ENCODE results near the gene TYW1.
"Not testable (repeated sequence)": the region's sequence is repeated elsewhere in the genome, so short reads cannot be mapped to it uniquely, and the experiment has no call there.

The TYW1 gene

DNA sequence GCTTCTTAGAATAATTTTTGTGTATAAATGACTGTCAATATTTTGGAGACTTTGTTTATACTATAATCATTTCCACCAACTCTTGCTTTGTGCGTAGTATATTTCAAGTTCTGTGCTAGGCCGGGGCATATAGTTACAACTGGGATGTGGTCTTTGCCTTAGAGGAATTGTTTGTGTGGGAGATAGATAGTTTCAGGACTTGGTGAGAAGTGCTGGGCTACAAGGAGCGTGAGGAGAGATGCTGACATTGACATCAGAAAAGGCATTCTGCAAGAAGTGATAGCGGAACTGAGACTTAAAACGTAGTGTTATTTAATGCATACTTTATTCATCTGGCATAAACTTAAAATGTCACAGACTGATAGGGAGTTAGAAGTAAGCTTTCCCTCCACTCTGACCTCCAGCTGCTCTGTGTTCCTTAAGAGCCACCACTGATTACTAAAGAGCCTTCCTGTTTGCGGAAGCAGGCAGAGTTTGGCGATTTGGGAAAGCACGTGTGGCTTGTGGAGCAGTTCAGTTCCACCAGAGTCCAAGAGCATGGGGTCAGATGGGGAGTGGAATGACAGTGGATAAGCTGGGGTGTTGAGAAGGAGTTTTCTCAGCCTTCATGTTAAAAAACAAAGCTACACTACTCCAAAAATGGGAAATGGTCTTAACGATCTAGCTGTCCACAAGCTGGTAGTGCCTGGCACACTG is 146.6 kb downstream of the TYW1 start:
- H3K4me3 ChIP-seq (ENCODE audit: low read depth, low read length), result not testable (repeated sequence)

DNA sequence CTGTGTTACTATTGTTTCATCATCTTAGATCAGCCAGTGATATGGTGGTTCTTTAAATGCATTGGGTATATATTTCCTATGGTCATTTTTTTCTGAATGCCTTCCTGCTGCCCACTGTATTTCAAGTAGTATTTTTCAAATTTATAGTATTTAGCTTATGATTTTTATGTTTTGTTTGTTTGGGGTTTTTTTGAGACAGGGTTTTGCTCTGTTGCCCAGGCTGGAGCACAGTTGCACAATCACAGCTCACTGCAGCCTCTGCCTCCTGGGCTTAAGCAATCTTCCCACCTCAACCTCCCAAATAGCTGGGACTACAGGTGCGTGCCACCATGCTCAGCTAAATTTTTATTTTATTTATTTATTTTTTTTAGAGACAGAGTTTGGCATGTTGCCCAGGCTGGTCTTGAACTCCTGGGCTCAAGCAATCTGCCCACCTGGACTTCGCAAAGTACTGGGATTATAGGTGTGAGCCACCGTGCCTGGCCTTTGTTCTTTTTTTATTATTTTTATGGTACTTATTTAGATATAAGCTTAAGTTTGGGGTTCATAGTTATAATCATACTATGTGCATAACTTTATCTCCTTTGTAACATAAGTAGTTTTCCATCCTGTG is 149.1 kb downstream of the TYW1 start:
- not testable (repeated sequence) for H3K4me3 ChIP-seq (ENCODE audit: low read depth, low read length)

DNA sequence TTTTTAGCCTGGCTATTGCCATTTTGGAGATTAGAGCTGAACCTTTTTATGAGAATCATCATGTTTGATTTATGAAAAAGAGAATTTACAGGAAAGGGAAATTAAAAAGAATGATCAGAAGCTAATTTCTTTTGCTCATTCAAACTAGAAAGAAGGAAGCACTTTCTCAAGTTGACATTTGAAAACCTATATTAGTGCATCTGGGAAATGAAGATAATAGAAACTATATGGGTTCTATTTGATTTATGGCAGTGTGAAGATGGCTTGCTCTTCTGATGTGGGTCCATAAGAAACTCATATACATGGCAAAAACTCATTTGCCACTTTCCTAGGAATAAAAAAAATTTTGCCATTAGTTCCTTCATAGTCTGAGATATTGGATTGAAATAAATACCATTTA is 152.5 kb downstream of the TYW1 start:
- H3K4me3 ChIP-seq (ENCODE audit: low read depth, low read length), result not testable (repeated sequence)

DNA sequence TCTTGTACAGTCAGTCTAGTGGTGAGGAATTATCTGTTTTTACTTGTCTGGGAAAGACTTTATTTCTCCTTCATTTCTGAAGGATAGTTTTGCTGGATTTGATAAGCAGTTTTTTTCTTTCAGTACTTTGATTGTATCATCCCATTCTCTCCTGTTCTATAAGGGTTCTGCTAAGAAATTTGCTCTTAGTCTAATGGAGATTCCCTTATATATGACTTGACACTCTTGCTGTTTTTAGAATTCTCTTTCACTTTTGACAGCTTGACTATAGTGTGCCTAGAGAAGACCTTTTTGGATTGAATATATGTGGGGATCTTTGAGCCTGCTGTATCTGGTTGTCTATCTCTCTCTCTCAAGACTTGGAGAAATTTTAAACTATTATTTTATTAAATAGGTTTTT is 157.7 kb downstream of the TYW1 start:
- not testable (repeated sequence) for H3K4me3 ChIP-seq (ENCODE audit: low read depth, low read length)

DNA sequence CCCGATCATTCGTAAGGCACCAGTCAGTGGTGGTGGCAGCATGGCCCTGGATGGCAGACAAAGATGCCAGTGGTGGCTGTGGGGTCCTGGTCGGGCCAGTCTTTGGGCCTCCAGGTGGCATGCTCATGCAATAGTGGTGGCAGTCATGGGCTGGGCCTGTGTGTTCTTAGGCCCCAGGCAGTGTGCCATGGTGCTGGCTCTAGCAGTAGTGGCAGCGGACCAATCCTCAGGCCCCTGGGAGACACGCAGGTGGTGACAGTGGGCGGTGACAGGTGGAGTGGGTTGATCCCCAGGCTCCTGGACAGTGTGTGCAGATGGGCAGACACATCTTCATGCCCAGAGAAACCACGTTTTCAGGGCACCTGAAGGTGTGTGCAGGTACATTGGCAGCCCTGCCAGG is 159.4 kb downstream of the TYW1 start:
- H3K4me3 ChIP-seq (ENCODE audit: low read depth, low read length), result not testable (repeated sequence)

DNA sequence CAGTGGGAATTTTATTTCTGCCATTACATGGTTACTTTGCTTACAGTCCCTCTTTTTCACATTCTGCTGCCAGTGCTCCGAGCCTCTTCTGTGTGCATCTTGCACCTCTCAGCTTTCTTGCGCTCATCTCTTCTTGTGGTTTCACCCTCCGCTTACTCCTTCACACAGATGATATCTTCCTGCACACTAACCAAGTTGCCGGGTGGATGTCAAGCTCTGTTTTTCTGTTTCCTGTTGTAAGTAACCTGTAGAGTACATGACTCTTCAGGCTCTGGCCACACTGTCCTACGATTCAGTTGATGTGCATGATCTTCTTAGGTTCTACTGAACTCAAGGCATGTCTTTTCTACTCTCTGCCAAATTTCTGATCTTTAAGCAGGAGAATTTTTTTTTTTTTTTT is 166.7 kb downstream of the TYW1 start:
- not testable (repeated sequence) for H3K4me3 ChIP-seq (ENCODE audit: low read depth, low read length)

DNA sequence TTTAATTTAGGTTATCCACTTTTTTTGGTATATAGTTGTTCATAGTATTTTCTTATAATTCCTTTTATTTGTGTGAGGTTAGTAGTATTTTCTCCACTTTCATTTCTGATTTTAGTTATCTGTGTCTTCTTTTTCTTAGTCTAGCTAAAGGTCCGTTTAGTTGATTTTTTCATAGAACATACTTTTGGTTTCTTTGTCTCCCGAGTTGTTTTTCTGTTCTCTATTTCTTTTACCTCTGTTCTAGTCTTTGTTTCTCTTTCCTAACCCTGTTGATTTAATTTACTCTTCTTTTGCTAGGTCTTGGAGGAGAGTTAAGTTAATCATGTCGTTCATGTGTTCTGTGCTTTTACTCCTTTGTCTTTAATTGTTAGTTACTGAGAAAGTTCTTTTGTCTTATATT is 174.5 kb downstream of the TYW1 start:
- H3K4me3 ChIP-seq (ENCODE audit: low read depth, low read length), result not testable (repeated sequence)

DNA sequence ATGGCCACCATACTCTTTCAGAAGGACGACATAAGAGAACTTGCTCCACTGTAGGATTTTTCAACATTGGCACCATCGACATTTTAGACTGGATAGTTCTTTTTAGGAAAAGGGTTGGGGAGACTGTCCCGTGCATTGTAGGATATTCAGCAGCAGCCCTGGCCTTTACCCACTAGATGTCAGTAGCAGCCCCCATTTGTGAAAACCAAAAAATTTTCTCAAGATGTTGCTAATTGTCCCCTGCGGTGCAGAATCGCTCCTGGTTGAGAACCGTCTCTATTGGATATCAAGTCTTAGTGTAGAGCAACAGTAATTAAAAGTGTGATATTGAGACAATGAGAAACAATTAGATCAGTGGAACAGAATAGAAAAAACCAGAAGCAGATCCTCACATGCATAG is 180.1 kb downstream of the TYW1 start:
- not testable (repeated sequence) for H3K4me3 ChIP-seq (ENCODE audit: low read depth, low read length)
- TF ChIP-seq, protein P1, sequence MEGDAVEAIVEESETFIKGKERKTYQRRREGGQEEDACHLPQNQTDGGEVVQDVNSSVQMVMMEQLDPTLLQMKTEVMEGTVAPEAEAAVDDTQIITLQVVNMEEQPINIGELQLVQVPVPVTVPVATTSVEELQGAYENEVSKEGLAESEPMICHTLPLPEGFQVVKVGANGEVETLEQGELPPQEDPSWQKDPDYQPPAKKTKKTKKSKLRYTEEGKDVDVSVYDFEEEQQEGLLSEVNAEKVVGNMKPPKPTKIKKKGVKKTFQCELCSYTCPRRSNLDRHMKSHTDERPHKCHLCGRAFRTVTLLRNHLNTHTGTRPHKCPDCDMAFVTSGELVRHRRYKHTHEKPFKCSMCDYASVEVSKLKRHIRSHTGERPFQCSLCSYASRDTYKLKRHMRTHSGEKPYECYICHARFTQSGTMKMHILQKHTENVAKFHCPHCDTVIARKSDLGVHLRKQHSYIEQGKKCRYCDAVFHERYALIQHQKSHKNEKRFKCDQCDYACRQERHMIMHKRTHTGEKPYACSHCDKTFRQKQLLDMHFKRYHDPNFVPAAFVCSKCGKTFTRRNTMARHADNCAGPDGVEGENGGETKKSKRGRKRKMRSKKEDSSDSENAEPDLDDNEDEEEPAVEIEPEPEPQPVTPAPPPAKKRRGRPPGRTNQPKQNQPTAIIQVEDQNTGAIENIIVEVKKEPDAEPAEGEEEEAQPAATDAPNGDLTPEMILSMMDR (IDR thresholded peaks at IDR 0.05; ENCODE audit: borderline replicate concordance, insufficient read depth, low read depth, low read length), result 0 out of 2 replicates have a peak, but pooled peaks have one; percentile 9

DNA sequence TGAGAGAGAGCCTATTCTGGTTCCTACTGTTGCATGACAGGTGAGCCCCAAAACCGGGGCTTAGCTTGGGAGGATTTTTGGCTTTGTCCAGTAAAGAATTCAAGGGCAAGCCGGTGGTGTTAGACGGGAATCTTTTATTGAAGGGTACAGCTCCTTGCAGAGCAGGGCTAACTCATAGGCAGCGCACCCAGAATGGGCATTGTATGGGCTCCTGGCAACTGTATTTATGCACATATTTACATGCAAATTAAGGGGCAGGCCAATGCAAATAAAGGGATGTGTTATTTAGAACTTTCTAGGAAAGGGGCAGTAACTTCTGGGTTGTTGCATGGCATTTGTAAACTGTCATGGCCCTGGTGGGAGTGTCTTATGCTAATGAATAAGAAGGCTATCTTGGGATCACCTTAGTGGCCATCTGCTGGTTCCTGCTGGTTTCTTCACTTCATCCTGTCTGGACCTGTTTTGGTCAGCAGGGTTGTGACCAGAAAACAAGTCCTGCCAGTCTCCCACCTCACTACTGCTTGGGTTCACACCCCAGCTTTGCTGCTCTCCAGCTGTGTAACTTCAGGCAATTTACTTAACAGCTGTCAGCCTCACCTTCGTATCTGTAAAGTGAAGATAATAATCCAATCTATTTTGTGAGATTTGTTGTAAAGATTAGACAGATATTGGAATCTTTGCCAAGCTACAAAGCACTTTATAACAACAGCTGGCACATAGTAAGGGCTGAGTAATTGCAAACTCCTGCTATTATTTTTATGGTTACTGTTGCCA is 182.5 kb downstream of the TYW1 start:
- not testable (repeated sequence) for H3K4me3 ChIP-seq (ENCODE audit: low read depth, low read length)

DNA sequence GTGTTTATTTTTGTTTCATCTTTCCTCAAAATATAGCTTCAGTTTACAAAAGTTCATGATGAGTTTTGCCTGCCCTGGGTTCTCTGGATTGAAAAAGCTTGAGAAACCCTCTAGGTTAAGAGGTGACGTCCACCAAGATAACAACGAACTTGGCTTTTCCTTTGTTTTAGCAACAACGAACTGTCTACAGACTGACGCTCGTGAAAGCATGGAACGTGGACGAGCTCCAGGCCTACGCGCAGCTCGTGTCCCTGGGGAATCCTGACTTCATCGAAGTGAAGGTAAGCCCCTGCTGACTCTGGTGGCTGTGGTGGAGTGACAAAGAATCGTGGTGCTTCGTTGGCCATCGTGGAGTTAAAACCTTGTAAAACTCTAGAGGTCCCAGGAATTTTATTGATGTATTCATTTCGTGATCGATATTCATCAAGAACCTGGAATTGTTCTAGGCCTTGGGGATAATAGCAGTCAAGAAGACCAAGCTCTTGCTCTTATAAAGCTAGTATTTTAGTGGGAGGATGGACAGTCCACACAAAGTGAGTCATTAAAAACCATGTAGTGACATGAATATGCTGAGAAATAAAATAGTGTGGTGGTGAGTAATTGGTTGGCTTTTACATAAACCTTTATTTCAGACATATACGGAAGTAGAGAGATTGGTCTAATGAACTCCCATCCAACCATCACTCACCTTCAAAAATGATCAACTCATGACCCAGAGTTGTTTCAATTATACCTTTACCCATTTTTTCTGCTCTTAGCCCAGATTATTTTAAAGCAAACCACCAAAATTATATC is 186.5 kb downstream of the TYW1 start:
- H3K4me3 ChIP-seq (ENCODE audit: low read depth, low read length), result not testable (repeated sequence)

DNA sequence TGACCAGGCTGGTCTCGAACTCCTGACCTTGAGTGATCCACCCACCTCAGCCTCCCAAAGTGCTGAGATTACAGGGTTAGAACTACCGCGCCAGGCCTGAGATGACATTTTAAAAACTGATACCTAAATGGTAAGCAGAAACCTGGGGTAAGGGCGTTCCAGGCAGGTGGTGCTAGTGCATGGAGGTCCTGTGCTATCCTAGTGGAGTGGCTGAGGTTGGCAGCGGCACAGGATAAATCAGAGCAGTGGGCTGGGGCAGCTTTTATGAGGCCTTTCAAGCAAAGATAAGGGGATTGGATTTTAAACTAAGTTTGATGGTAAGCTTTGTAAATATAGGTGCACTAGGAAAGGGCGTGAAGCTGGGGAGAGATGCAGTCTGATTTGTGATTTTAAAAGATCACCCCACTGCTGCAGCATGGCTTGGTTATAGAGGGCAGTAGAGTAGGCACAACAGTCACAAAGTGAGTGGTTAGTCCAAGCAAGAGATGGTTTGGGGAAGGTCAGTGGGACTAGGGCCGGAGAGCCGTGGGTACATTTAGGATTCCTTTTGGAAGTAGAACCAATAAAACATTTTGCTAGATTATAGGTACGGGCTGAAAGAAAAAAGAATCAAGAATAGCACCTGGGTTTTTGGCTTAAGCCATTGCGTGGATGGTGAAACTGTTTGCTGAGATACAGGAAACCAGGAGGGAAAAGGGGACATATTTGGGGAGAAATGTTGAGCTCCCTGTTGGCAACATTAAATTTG is 188.5 kb downstream of the TYW1 start:
- not testable (repeated sequence) for H3K4me3 ChIP-seq (ENCODE audit: low read depth, low read length)

DNA sequence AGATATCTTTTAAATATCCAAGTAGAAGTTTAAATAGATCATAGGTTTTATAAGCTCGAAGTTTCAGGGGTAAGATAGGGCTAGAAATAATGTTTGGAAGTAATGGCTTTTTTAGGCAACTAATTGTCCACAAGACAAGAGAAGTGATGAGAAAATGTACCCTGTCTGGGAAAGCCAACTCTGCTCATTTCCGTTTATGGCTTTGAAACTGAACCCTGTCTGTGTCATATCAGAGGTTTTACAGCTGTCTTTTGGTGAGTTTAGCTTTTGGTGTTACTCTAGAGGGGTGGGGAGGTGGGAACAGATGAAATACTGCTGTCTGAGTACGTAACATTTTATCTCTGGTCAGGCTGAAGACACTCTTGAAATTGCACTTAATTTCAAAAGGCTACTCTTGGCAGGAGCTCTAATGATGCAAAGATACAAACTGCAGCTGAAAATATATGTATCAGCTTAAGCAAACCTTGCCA is 189.1 kb downstream of the TYW1 start:
- H3K4me3 ChIP-seq (ENCODE audit: low read depth, low read length), result not testable (repeated sequence)

DNA sequence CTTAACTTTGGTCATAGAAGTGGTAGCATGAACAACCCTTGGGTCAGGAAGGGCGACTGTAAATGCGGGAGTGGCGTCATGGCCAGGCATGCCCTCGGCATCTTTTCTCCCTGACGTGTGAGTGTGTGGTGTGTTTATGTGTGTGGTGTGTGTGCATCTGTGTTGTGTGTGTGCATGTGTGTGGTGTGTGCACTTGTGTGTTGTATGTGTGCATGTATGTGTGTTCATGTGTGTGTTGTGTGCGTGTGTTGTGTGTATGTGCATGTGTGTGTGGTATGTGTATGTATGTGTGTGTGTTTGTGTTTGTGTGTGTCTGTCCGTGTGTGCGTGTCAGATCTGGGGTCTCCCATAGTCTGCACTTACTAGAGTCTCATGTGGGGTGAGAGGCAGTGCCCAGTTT is 192.5 kb downstream of the TYW1 start:
- not testable (repeated sequence) for H3K4me3 ChIP-seq (ENCODE audit: low read depth, low read length)

DNA sequence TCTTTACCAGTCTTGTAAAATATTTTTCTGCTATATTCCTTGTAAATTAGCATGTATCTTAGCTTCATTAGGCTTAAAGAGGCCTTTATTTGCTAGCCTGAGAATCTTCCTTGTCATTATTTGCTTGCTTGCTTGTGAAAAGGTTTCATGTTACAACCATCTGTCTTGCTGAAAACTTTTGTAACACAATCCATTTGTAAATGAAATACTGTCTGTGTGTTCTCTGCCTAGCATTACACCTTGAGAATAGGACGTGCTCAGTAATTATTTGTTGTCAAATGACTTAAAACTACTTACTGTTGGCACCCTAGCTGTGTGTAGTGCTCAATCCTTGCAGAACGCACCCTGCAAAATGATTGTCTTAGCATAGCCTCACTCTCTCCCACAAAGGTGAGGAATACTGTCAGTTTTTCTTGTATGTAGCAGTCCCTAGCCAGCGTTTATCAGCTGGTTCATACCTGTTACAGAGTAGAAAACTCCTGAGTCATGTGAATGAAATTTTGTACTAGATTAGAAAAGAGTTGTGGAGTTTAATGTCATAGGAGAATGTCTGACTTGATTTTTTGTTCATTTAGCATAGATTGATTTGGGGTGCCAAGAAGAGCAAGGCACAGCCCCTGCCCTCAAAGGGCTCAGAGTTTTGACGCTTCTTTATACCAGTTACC is 193.3 kb downstream of the TYW1 start:
- H3K4me3 ChIP-seq (ENCODE audit: low read depth, low read length), result not testable (repeated sequence)

DNA sequence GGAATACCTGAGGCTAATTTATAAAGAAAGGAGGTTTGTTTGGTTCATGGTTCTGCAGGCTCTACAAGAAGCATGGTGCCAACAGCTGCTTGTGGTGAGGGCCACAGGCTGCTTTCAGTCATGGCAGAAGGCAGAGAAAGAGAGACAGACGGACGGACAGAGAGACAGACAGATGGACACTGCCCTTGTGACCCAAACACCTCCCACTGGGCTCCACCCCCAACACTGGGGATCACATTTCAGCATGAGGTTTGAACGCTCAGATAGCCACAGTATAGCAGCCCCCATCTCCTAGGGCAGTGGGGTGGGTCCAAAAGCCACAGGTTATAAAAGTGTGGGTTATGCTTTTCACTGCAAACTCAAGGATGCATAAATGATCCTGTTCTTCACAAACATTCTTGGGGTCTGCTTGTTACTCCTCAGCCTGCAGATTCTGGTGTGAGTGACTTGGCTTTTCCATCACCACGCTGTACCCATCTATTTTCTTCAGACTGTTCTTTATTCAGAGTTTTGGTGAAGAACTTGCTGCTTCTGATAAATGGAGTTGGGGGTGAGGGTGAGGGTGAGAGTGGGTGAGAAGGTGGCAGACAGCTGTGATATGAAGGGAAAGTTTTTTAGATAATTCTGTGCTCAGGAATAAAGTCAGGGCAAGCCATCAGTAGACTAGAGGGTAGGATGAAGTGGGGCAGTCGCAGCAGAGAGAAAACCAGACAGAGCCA is 194.5 kb downstream of the TYW1 start:
- not testable (repeated sequence) for H3K4me3 ChIP-seq (ENCODE audit: low read depth, low read length)

DNA sequence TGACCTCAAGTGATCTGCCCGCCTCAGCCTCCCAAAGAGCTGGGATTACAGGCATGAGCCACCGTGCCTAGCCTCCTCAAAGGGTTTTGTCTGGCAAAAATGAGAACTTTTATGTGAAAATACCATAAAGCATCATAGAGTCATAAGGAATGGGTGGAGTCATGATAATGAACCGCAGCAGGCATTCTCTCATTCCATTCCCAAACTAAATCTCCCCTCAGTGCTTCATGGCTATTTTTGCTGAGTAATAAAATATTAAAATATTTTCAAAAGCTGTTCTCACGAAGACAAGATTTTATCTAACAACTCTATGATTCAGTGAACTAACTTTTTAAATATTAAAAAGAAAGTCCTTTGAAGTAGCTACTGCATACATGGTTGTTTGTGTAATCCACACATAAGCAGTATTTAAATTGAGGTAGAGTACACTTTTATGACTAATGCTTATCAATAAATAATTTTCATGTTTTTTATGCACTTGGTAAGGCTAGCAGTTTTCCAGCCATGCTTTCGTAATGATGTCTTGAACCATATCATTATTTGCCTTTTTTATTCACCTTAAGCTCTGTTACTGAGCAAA is 195.6 kb downstream of the TYW1 start:
- H3K4me3 ChIP-seq (ENCODE audit: low read depth, low read length), result not testable (repeated sequence)
